ENCODE results near the gene RIC8A. TPM values are rescaled to one million over a fixed set of nuclear protein-coding genes. Genes with fewer than 3 reads are reported as not detected.

Gene RIC8A
- total RNA-seq, 1 experiment from 2014 or later, result 84.1 TPM

GRCh38 chr11:225734-226453, 18.4 kb downstream of the RIC8A start:
- no peak overlapping the region for H3K4me3 Mint-ChIP-seq (ENCODE audit: low read depth, unreplicated experiment)
- DNase-seq, result no peak
- CTCF ChIA-PET, result no interaction called here
- H3K27me3 Mint-ChIP-seq (ENCODE audit: unreplicated experiment), result no peaks in the 10 kb centered on the region
- peaks cover 5% of the 10 kb centered on the region for H3K36me3 Mint-ChIP-seq (ENCODE audit: insufficient read depth, unreplicated experiment)
- H3K4me1 Mint-ChIP-seq (ENCODE audit: low read depth, unreplicated experiment), result no peaks in the 10 kb centered on the region
- intact Hi-C loops (cut with micrococcal nuclease; ENCODE audit: unreplicated experiment), result no loop called here
- H3K9me3 Mint-ChIP-seq (ENCODE audit: low read depth, unreplicated experiment), result no peaks in the 10 kb centered on the region
- no peak for TF ChIP-seq CTCF (IDR thresholded peaks at IDR 0.05; ENCODE audit: unreplicated experiment)
- no peak overlapping the region for H3K27ac Mint-ChIP-seq (ENCODE audit: unreplicated experiment)
- no TSS peak for BruUV-seq (replicated peaks)

- H3K27ac Mint-ChIP-seq (ENCODE audit: unreplicated experiment), result no peak overlapping the region
- BruUV-seq (replicated peaks), result no TSS peak
- DNase-seq, result no peak
- no peaks in the 10 kb centered on the region for H3K27me3 Mint-ChIP-seq (ENCODE audit: unreplicated experiment)
- no peaks in the 10 kb centered on the region for H3K4me1 Mint-ChIP-seq (ENCODE audit: low read depth, unreplicated experiment)
- CTCF ChIA-PET, result no interaction called here
- H3K36me3 Mint-ChIP-seq (ENCODE audit: insufficient read depth, unreplicated experiment), result peaks cover 6% of the 10 kb centered on the region
- no peak overlapping the region for H3K4me3 Mint-ChIP-seq (ENCODE audit: low read depth, unreplicated experiment)
- intact Hi-C loops (cut with micrococcal nuclease; ENCODE audit: unreplicated experiment), result no loop called here
- H3K9me3 Mint-ChIP-seq (ENCODE audit: low read depth, unreplicated experiment), result no peaks in the 10 kb centered on the region
- TF ChIP-seq CTCF (IDR thresholded peaks at IDR 0.05; ENCODE audit: unreplicated experiment), result no peak
Measured at GRCh38 chr11:227824-228379, 20.4 kb downstream of the RIC8A start.

GRCh38 chr11:230431-230830, 22.9 kb downstream of the RIC8A start:
- CTCF ChIA-PET, result no interaction called here
- no TSS peak for BruUV-seq (replicated peaks)
- no peak overlapping the region for H3K4me3 Mint-ChIP-seq (ENCODE audit: low read depth, unreplicated experiment)
- no peaks in the 10 kb centered on the region for H3K4me1 Mint-ChIP-seq (ENCODE audit: low read depth, unreplicated experiment)
- no peak for DNase-seq
- intact Hi-C loops (cut with micrococcal nuclease; ENCODE audit: unreplicated experiment), result no loop called here
- H3K27me3 Mint-ChIP-seq (ENCODE audit: unreplicated experiment), result no peaks in the 10 kb centered on the region
- H3K27ac Mint-ChIP-seq (ENCODE audit: unreplicated experiment), result no peak overlapping the region
- no peaks in the 10 kb centered on the region for H3K9me3 Mint-ChIP-seq (ENCODE audit: low read depth, unreplicated experiment)
- H3K36me3 Mint-ChIP-seq (ENCODE audit: insufficient read depth, unreplicated experiment), result peaks cover 14% of the 10 kb centered on the region
- TF ChIP-seq CTCF (IDR thresholded peaks at IDR 0.05; ENCODE audit: unreplicated experiment), result no peak

- CTCF ChIA-PET, result no interaction called here
- intact Hi-C loops (cut with micrococcal nuclease; ENCODE audit: unreplicated experiment), result no loop called here
- no peaks in the 10 kb centered on the region for H3K9me3 Mint-ChIP-seq (ENCODE audit: low read depth, unreplicated experiment)
- no peak for TF ChIP-seq CTCF (IDR thresholded peaks at IDR 0.05; ENCODE audit: unreplicated experiment)
- DNase-seq, result no peak
- no peaks in the 10 kb centered on the region for H3K4me1 Mint-ChIP-seq (ENCODE audit: low read depth, unreplicated experiment)
- no peaks in the 10 kb centered on the region for H3K27me3 Mint-ChIP-seq (ENCODE audit: unreplicated experiment)
- H3K36me3 Mint-ChIP-seq (ENCODE audit: insufficient read depth, unreplicated experiment), result peaks cover 33% of the 10 kb centered on the region
- H3K27ac Mint-ChIP-seq (ENCODE audit: unreplicated experiment), result no peak overlapping the region
- no peak overlapping the region for H3K4me3 Mint-ChIP-seq (ENCODE audit: low read depth, unreplicated experiment)
- BruUV-seq (replicated peaks), result no TSS peak
Measured at GRCh38 chr11:232783-233565, 25.5 kb downstream of the RIC8A start.

Data from Calu3 (cell line).